ENCODE measurements around the gene LRRC34. TPM values are rescaled to one million over a fixed set of nuclear protein-coding genes. Genes with fewer than 3 reads are reported as not detected.

Gene LRRC34
- total RNA-seq, 1 experiment from 2014 or later = not detected

GRCh38 chr3:169815590-169816150 lies 3.0 kb upstream of the LRRC34 start:
- H3K36me3 Mint-ChIP-seq (ENCODE audit: insufficient read depth, unreplicated experiment) = peaks cover 8% of the 10 kb centered on the region
- peaks cover 8% of the 10 kb centered on the region for H3K9me3 Mint-ChIP-seq (ENCODE audit: low read depth, unreplicated experiment)
- CTCF ChIA-PET = no interaction called here
- no peaks in the 10 kb centered on the region for H3K4me1 Mint-ChIP-seq (ENCODE audit: low read depth, unreplicated experiment)
- no peak overlapping the region for H3K4me3 Mint-ChIP-seq (ENCODE audit: low read depth, unreplicated experiment)
- no peak overlapping the region for H3K27ac Mint-ChIP-seq (ENCODE audit: unreplicated experiment)
- peaks cover 42% of the 10 kb centered on the region for H3K27me3 Mint-ChIP-seq (ENCODE audit: unreplicated experiment)
- no TSS peak for BruUV-seq (replicated peaks)
- no peak for DNase-seq
- intact Hi-C loops (cut with micrococcal nuclease; ENCODE audit: unreplicated experiment) = no loop called here
- no peak for TF ChIP-seq CTCF (IDR thresholded peaks at IDR 0.05; ENCODE audit: unreplicated experiment)

- intact Hi-C loops (cut with micrococcal nuclease; ENCODE audit: unreplicated experiment) = loop anchor here (1.0 kb wide), 1 partner anchor 31 kb away; no protein-coding TSS in a partner anchor
- BruUV-seq (replicated peaks) = no TSS peak
- CTCF ChIA-PET = no interaction called here
- no peak overlapping the region for H3K4me3 Mint-ChIP-seq (ENCODE audit: low read depth, unreplicated experiment)
- DNase-seq = no peak
- H3K27ac Mint-ChIP-seq (ENCODE audit: unreplicated experiment) = no peak overlapping the region
- no peak for TF ChIP-seq CTCF (IDR thresholded peaks at IDR 0.05; ENCODE audit: unreplicated experiment)
- H3K4me1 Mint-ChIP-seq (ENCODE audit: low read depth, unreplicated experiment) = no peaks in the 10 kb centered on the region
- peaks cover 42% of the 10 kb centered on the region for H3K27me3 Mint-ChIP-seq (ENCODE audit: unreplicated experiment)
- H3K9me3 Mint-ChIP-seq (ENCODE audit: low read depth, unreplicated experiment) = peaks cover 8% of the 10 kb centered on the region
- H3K36me3 Mint-ChIP-seq (ENCODE audit: insufficient read depth, unreplicated experiment) = peaks cover 8% of the 10 kb centered on the region
Observed at GRCh38 chr3:169813757-169814517, 1.2 kb upstream of the LRRC34 start.

- Mint-ChIP-seq H3K27me3 (ENCODE audit: unreplicated experiment) (peaks cover 37% of the 10 kb centered on the region), H3K27ac (ENCODE audit: unreplicated experiment) (no peak overlapping the region), H3K4me3 (ENCODE audit: low read depth, unreplicated experiment) (no peak overlapping the region), H3K36me3 (ENCODE audit: insufficient read depth, unreplicated experiment) (peaks cover 8% of the 10 kb centered on the region), H3K4me1 (ENCODE audit: low read depth, unreplicated experiment) (no peaks in the 10 kb centered on the region), H3K9me3 (ENCODE audit: low read depth, unreplicated experiment) (peaks cover 8% of the 10 kb centered on the region)
- intact Hi-C loops (cut with micrococcal nuclease; ENCODE audit: unreplicated experiment) = loop anchor here (1.0 kb wide), 1 partner anchor 32 kb away; no protein-coding TSS in a partner anchor
- no peak for TF ChIP-seq CTCF (IDR thresholded peaks at IDR 0.05; ENCODE audit: unreplicated experiment)
- no peak for DNase-seq
- CTCF ChIA-PET = no interaction called here
- no TSS peak for BruUV-seq (replicated peaks)
Observed at GRCh38 chr3:169813278-169813677, 574 bp upstream of the LRRC34 start.

GRCh38 chr3:169811631-169812331 lies 923 bp downstream of the LRRC34 start:
- CTCF ChIA-PET = interaction anchor here (0.6 kb wide), 1 partner anchor 238 kb away, joined by 7 read pairs; no protein-coding TSS in a partner anchor
- Mint-ChIP-seq H3K36me3 (ENCODE audit: insufficient read depth, unreplicated experiment) (peaks cover 8% of the 10 kb centered on the region), H3K27me3 (ENCODE audit: unreplicated experiment) (peaks cover 24% of the 10 kb centered on the region), H3K27ac (ENCODE audit: unreplicated experiment) (no peak overlapping the region), H3K4me3 (ENCODE audit: low read depth, unreplicated experiment) (peak overlapping the region; percentile 63), H3K4me1 (ENCODE audit: low read depth, unreplicated experiment) (no peaks in the 10 kb centered on the region), H3K9me3 (ENCODE audit: low read depth, unreplicated experiment) (peaks cover 8% of the 10 kb centered on the region)
- no TSS peak for BruUV-seq (replicated peaks)
- TF ChIP-seq CTCF (IDR thresholded peaks at IDR 0.05; ENCODE audit: unreplicated experiment) = no peak
- no peak for DNase-seq
- intact Hi-C loops (cut with micrococcal nuclease; ENCODE audit: unreplicated experiment) = no loop called here

All from Calu3 (cell line).